ENCODE results near the gene NOMO2.
"Not testable (repeated sequence)": the region's sequence is repeated elsewhere in the genome, so short reads cannot be mapped to it uniquely, and the experiment has no call there.

Gene NOMO2

GRCh38 chr16:18575945-18576344 is 14.0 kb upstream of the NOMO2 start:
- not testable (repeated sequence) for DNase-seq

GRCh38 chr16:18575298-18575917 is 13.5 kb upstream of the NOMO2 start:
- DNase-seq: not testable (repeated sequence)

- not testable (repeated sequence) for DNase-seq
These were observed 12.0 kb upstream of the NOMO2 start for GRCh38 chr16:18573887-18574286.

- DNase-seq: not testable (repeated sequence)
These were observed 11.1 kb upstream of the NOMO2 start for GRCh38 chr16:18572973-18573372.

GRCh38 chr16:18571307-18571850 is 9.5 kb upstream of the NOMO2 start:
- DNase-seq: not testable (repeated sequence)

GRCh38 chr16:18570529-18571306 is 8.8 kb upstream of the NOMO2 start:
- DNase-seq: not testable (repeated sequence)

GRCh38 chr16:18560416-18561220 is 1.3 kb downstream of the NOMO2 start:
- DNase-seq: not testable (repeated sequence)

- not testable (repeated sequence) for DNase-seq
These were observed 8.2 kb downstream of the NOMO2 start for GRCh38 chr16:18553671-18554070.

GRCh38 chr16:18547382-18547781 is 14.5 kb downstream of the NOMO2 start:
- DNase-seq: not testable (repeated sequence)

- DNase-seq: not testable (repeated sequence)
These were observed 15.0 kb downstream of the NOMO2 start for GRCh38 chr16:18546853-18547252.

- DNase-seq: not testable (repeated sequence)
These were observed 17.4 kb downstream of the NOMO2 start for GRCh38 chr16:18544232-18545081.

- DNase-seq: not testable (repeated sequence)
These were observed 20.0 kb downstream of the NOMO2 start for GRCh38 chr16:18541912-18542311.

- DNase-seq: not testable (repeated sequence)
These were observed 24.9 kb downstream of the NOMO2 start for GRCh38 chr16:18537004-18537403.

GRCh38 chr16:18535519-18536168 is 26.3 kb downstream of the NOMO2 start:
- not testable (repeated sequence) for DNase-seq

GRCh38 chr16:18534308-18534707 is 27.6 kb downstream of the NOMO2 start:
- not testable (repeated sequence) for DNase-seq

GRCh38 chr16:18531323-18531722 is 30.6 kb downstream of the NOMO2 start:
- not testable (repeated sequence) for DNase-seq

GRCh38 chr16:18530329-18530728 is 31.6 kb downstream of the NOMO2 start:
- not testable (repeated sequence) for DNase-seq

- DNase-seq: not testable (repeated sequence)
These were observed 35.4 kb downstream of the NOMO2 start for GRCh38 chr16:18526547-18526946.

GRCh38 chr16:18525882-18526482 is 35.9 kb downstream of the NOMO2 start:
- not testable (repeated sequence) for DNase-seq

GRCh38 chr16:18522637-18523036 is 39.3 kb downstream of the NOMO2 start:
- DNase-seq: not testable (repeated sequence)

All from SHP77 (cell line).